Liver (tissue), 9 donors: Measurements from ENCODE around the gene BPIFB1. TPM values are rescaled to one million over a fixed set of nuclear protein-coding genes. Genes with fewer than 3 reads are reported as not detected.

Experiments used
- DNase-seq: peaks from one replicate; pipeline ENCODE4 v3.0.0-alpha.2; 2017; ENCODE audit warnings: low spot score
- H3K27ac ChIP-seq, 2 donors: one replicate each; pipeline ENCODE4 v1.7.0; 2013; ENCODE audit warnings: inconsistent platforms in 2 of 2, low read length in 2 of 2, control low read depth in 1 of 2, low read depth in 1 of 2, mild to moderate bottlenecking in 1 of 2
- H3K27me3 ChIP-seq, 4 donors: one replicate each; pipeline versions ENCODE4 v1.6.1 to v1.7.0; 2013; ENCODE audit warnings: low read length in 3 of 4, inconsistent platforms in 1 of 4, mild to moderate bottlenecking in 1 of 4, moderate library complexity in 1 of 4; ENCODE audit not compliant: control insufficient read depth in 4 of 4, insufficient read depth in 4 of 4
- H3K36me3 ChIP-seq, 4 donors: one replicate each; pipeline versions ENCODE4 v1.6.1 to v1.7.0; 2013; ENCODE audit warnings: low read length in 3 of 4, mild to moderate bottlenecking in 3 of 4, low read depth in 1 of 4, moderate library complexity in 1 of 4; ENCODE audit not compliant: control insufficient read depth in 4 of 4, insufficient read depth in 3 of 4
- H3K4me1 ChIP-seq, 4 donors: one replicate each; pipeline versions ENCODE4 v1.6.1 to v1.7.0; 2013; ENCODE audit warnings: low read length in 3 of 4, mild to moderate bottlenecking in 3 of 4, moderate library complexity in 1 of 4; ENCODE audit not compliant: control insufficient read depth in 4 of 4, insufficient read depth in 4 of 4
- H3K4me3 ChIP-seq, 3 donors: one replicate each; pipeline versions ENCODE4 v1.6.1 to v1.7.0; 2013; ENCODE audit warnings: low read length in 3 of 3, control low read depth in 1 of 3, low read depth in 1 of 3, mild to moderate bottlenecking in 1 of 3
- H3K9ac ChIP-seq, 2 donors: one replicate each; pipeline ENCODE4 v1.7.0; 2013; ENCODE audit warnings: low read length in 2 of 2, mild to moderate bottlenecking in 2 of 2, moderate library complexity in 2 of 2, control low read depth in 1 of 2, low read depth in 1 of 2
- H3K9me3 ChIP-seq, 4 donors: one replicate each; pipeline versions ENCODE4 v1.6.1 to v1.7.0; 2013; ENCODE audit warnings: low read length in 3 of 4; ENCODE audit not compliant: control insufficient read depth in 4 of 4
- ATF3 ChIP-seq: IDR thresholded peaks from 2 replicates; pipeline ENCODE4 v1.6.1; 2016; ENCODE audit warnings: antibody characterized with exemption
- EGR1 ChIP-seq, 2 donors: IDR thresholded peaks; 2 replicates each; pipeline ENCODE4 v1.6.1; 2016 to 2018; ENCODE audit warnings: antibody characterized with exemption in 2 of 2, low read depth in 2 of 2
- FOXA1 ChIP-seq: IDR thresholded peaks from 2 replicates; pipeline ENCODE4 v1.6.1; 2016; ENCODE audit warnings: antibody characterized with exemption
- FOXA2 ChIP-seq: IDR thresholded peaks from 2 replicates; pipeline ENCODE4 v1.6.1; 2016; ENCODE audit warnings: antibody characterized with exemption
- GABPA ChIP-seq, 2 donors: IDR thresholded peaks in 1 of 2; conservative IDR thresholded peaks in 1 of 2; 2 replicates each; pipeline ENCODE4 v1.6.1; 2016; ENCODE audit warnings: antibody characterized with exemption in 2 of 2, mild to moderate bottlenecking in 1 of 2, moderate library complexity in 1 of 2
- HNF4A ChIP-seq, 2 donors: conservative IDR thresholded peaks; 2 replicates each; pipeline ENCODE4 v1.6.1; 2016; ENCODE audit warnings: antibody characterized with exemption in 2 of 2, mild to moderate bottlenecking in 2 of 2
- HNF4G ChIP-seq: IDR thresholded peaks from 2 replicates; pipeline ENCODE4 v1.6.1; 2016; ENCODE audit warnings: antibody characterized with exemption
- JUND ChIP-seq, 2 donors: IDR thresholded peaks; 2 replicates each; pipeline ENCODE4 v1.6.1; 2016; ENCODE audit warnings: antibody characterized with exemption in 2 of 2
- MAX ChIP-seq: IDR thresholded peaks from 2 replicates; pipeline ENCODE4 v1.6.1; 2016; ENCODE audit warnings: antibody characterized with exemption
- NR2F2 ChIP-seq: IDR thresholded peaks from 2 replicates; pipeline ENCODE4 v1.6.1; 2016; ENCODE audit warnings: antibody characterized with exemption
- RAD21 ChIP-seq, 2 donors: IDR thresholded peaks; 2 replicates each; pipeline ENCODE4 v1.6.1; 2016; ENCODE audit warnings: antibody characterized with exemption in 2 of 2, mild to moderate bottlenecking in 2 of 2
- REST ChIP-seq: IDR thresholded peaks from 2 replicates; pipeline ENCODE4 v1.6.1; 2016; ENCODE audit warnings: antibody characterized with exemption, mild to moderate bottlenecking
- RXRA ChIP-seq, 2 donors: IDR thresholded peaks; 2 replicates each; pipeline ENCODE4 v1.6.1; 2017 to 2018; ENCODE audit warnings: antibody characterized with exemption in 2 of 2, mild to moderate bottlenecking in 1 of 2
- SP1 ChIP-seq: IDR thresholded peaks from 2 replicates; pipeline ENCODE4 v1.6.1; 2018; ENCODE audit warnings: antibody characterized with exemption, mild to moderate bottlenecking
- TAF1 ChIP-seq: conservative IDR thresholded peaks from 2 replicates; pipeline ENCODE4 v1.6.1; 2016; ENCODE audit warnings: antibody characterized with exemption, mild to moderate bottlenecking
- YY1 ChIP-seq: IDR thresholded peaks from 2 replicates; pipeline ENCODE4 v1.6.1; 2016; ENCODE audit warnings: antibody characterized with exemption, mild to moderate bottlenecking
- WGBS: extraction: QIAGEN DNeasy Blood & Tissue Kit; methylation state at CpG from one replicate; pipeline ENCODE4 v1.1.7; 2013; 5-methylcytosine and 5-hydroxymethylcytosine counted together
- polyA plus RNA-seq, 2 donors: library from polyadenylated mRNA; stranded (reverse) in 1 of 2; unstranded in 1 of 2; fragments of 200-250 nt in 1 of 2; fragments of >200 nt in 1 of 2; fragmentation: Nextera tagmentation in 1 of 2; extraction: Ambion mirVana in 1 of 2; gene quantifications; one replicate each; pipeline versions ENCODE4 v1.2.1 to v1.2.3, GENCODE V29; 2013 to 2015
- total RNA-seq, 2 donors: library from RNA; depleted of rRNA; stranded (reverse); fragments of >200 nt; gene quantifications; one replicate each; pipeline ENCODE4 v1.2.3, GENCODE V29; 2014
- TF ChIP-seq, protein P1 (sequence below): IDR thresholded peaks from 2 replicates; pipeline ENCODE4 v1.6.1; 2016; ENCODE audit warnings: antibody characterized with exemption
- TF ChIP-seq, protein P2 (sequence below): fragments of 150-350 bp; IDR thresholded peaks from 2 replicates; pipeline ENCODE4 v1.5.1; 2017; ENCODE audit warnings: improper control_type of control experiment, low read depth, low read length; ENCODE audit not compliant: missing input control
- donor health status: healthy.
- donor health status: healthy.
- donor health status: healthy.
- donor health status: healthy.
- donor health status: healthy.

Gene BPIFB1
- total and polyA plus RNA-seq, 4 donors: 0.08 to 0.13 TPM; not detected in 2

- Histone ChIP-seq H3K36me3 (no peaks in the 10 kb centered on the region), H3K27ac (no peak overlapping the region), H3K9ac (no peak overlapping the region), H3K4me1 (no peaks in the 10 kb centered on the region), H3K9me3 (no peaks in the 10 kb centered on the region), H3K27me3 (peaks cover 0 to 5% (median 0%) of the 10 kb centered on the region in 4 donors), H3K4me3 (no peak overlapping the region)
- 65% methylated on average over 1 of the region's 1 CpG for WGBS
- DNase-seq: no peak
- TF ChIP-seq, protein P1, sequence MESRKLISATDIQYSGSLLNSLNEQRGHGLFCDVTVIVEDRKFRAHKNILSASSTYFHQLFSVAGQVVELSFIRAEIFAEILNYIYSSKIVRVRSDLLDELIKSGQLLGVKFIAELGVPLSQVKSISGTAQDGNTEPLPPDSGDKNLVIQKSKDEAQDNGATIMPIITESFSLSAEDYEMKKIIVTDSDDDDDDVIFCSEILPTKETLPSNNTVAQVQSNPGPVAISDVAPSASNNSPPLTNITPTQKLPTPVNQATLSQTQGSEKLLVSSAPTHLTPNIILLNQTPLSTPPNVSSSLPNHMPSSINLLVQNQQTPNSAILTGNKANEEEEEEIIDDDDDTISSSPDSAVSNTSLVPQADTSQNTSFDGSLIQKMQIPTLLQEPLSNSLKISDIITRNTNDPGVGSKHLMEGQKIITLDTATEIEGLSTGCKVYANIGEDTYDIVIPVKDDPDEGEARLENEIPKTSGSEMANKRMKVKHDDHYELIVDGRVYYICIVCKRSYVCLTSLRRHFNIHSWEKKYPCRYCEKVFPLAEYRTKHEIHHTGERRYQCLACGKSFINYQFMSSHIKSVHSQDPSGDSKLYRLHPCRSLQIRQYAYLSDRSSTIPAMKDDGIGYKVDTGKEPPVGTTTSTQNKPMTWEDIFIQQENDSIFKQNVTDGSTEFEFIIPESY: no peak
- TF ChIP-seq REST (no peak), TAF1 (no peak), RAD21 (IDR thresholded peaks at IDR 0.05) (no peak), FOXA1 (no peak), FOXA2 (no peak), ATF3 (no peak), RXRA (IDR thresholded peaks at IDR 0.05) (no peak), EGR1 (IDR thresholded peaks at IDR 0.05; ENCODE audit: low read depth in 2 of 2) (no peak), HNF4G (no peak), YY1 (no peak), GABPA (IDR thresholded peaks at IDR 0.05 in 1 of 2, conservative IDR thresholded peaks at IDR 0.05 in 1 of 2) (no peak), JUND (IDR thresholded peaks at IDR 0.05) (no peak), SP1 (no peak), NR2F2 (no peak), MAX (no peak)
- TF ChIP-seq, protein P2, sequence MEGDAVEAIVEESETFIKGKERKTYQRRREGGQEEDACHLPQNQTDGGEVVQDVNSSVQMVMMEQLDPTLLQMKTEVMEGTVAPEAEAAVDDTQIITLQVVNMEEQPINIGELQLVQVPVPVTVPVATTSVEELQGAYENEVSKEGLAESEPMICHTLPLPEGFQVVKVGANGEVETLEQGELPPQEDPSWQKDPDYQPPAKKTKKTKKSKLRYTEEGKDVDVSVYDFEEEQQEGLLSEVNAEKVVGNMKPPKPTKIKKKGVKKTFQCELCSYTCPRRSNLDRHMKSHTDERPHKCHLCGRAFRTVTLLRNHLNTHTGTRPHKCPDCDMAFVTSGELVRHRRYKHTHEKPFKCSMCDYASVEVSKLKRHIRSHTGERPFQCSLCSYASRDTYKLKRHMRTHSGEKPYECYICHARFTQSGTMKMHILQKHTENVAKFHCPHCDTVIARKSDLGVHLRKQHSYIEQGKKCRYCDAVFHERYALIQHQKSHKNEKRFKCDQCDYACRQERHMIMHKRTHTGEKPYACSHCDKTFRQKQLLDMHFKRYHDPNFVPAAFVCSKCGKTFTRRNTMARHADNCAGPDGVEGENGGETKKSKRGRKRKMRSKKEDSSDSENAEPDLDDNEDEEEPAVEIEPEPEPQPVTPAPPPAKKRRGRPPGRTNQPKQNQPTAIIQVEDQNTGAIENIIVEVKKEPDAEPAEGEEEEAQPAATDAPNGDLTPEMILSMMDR: no peak
Observed at GRCh38 chr20:33236351-33236750, 46.7 kb upstream of the BPIFB1 start.

GRCh38 chr20:33237989-33238388, 45.0 kb upstream of the BPIFB1 start:
- no peak overlapping the region for H3K27ac ChIP-seq
- 77% methylated on average over 6 of the region's 6 CpGs for WGBS
- H3K36me3 ChIP-seq: no peaks in the 10 kb centered on the region
- no peak overlapping the region for H3K4me3 ChIP-seq
- no peak for DNase-seq
- no peaks in the 10 kb centered on the region for H3K9me3 ChIP-seq
- no peaks in the 10 kb centered on the region for H3K4me1 ChIP-seq
- peaks cover 0 to 5% (median 0%) of the 10 kb centered on the region in 4 donors for H3K27me3 ChIP-seq
- H3K9ac ChIP-seq: no peak overlapping the region
- TF ChIP-seq JUND (IDR thresholded peaks at IDR 0.05): no peak
- no peak for TF ChIP-seq ATF3
- no peak for TF ChIP-seq EGR1 (IDR thresholded peaks at IDR 0.05; ENCODE audit: low read depth in 2 of 2)
- no peak for TF ChIP-seq MAX
- TF ChIP-seq RAD21 (IDR thresholded peaks at IDR 0.05): no peak
- TF ChIP-seq, protein P1: no peak
- no peak for TF ChIP-seq REST
- no peak for TF ChIP-seq HNF4A (conservative IDR thresholded peaks at IDR 0.05)
